Activated naive CD4-positive, alpha-beta T cell treated with anti-CD3 and anti-CD28 coated beads, Interleukin-2, amount 50 U/mL, for 24 hours (primary cell): ENCODE measurements around the gene BANK1.
"Not testable (repeated sequence)": the region's sequence is repeated elsewhere in the genome, so short reads cannot be mapped to it uniquely, and the experiment has no call there.

Experiments
- H3K27ac Mint-ChIP-seq: one replicate; pipeline ENCODE4 v1.8.0; 2021; ENCODE audit warnings: mild to moderate bottlenecking, mixed read lengths
- H3K27me3 Mint-ChIP-seq: one replicate; pipeline ENCODE4 v1.8.0; 2021; ENCODE audit warnings: mixed read lengths
- H3K36me3 Mint-ChIP-seq: one replicate; pipeline ENCODE4 v1.8.0; 2021; ENCODE audit warnings: mixed read lengths
- H3K4me1 Mint-ChIP-seq: one replicate; pipeline ENCODE4 v1.8.0; 2021; ENCODE audit warnings: mixed read lengths
- H3K4me3 Mint-ChIP-seq: one replicate; pipeline ENCODE4 v1.8.0; 2021; ENCODE audit warnings: mild to moderate bottlenecking, mixed read lengths
- H3K9me3 Mint-ChIP-seq: one replicate; pipeline ENCODE4 v1.8.0; 2021; ENCODE audit warnings: mixed read lengths

Gene BANK1

DNA sequence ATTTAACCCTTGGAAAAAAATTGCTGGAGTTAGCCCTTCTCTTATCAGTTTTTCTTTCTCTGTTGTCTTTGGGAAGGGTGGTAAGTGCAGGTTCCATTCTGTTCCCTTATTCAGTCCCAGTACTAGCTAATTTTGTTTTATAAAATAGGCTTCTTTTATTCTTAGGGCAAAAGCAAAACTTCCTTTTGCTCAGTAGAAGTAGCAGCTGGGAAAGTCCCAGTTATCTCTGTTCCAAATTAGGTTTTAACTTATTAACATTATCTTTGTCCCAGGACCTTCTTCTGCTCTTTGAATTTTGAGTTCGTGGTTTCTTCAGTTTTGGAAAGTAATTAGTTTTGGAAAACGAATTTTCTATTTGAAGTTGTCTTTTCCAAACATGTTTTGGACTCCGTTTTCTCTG lies 61.1 kb downstream of the BANK1 start:
- Mint-ChIP-seq H3K27me3 (no peaks in the 10 kb centered on the region), H3K36me3 (no peaks in the 10 kb centered on the region), H3K27ac (no peak overlapping the region), H3K4me1 (no peaks in the 10 kb centered on the region), H3K4me3 (no peak overlapping the region), H3K9me3 (no peaks in the 10 kb centered on the region)

DNA sequence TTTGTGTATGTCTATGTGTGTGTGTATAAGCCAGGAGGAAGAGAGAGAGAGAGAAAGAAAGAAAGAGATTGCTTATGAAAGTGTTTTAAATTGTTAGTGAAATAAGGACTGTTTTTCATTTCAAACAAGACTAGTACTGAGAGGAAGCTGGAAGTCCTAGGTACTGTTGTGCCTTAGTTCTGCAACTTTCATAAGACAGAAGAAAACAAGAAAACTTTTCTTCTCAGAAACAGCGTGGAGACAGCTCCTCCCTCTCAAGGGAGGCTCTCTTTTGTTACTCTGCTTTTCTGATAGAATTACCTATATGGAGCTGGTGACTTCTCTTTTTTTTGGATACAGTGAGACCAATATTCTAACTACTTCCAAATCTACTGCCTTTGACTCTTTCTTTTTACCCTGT lies 62.5 kb downstream of the BANK1 start:
- no peak overlapping the region for H3K27ac Mint-ChIP-seq
- H3K27me3 Mint-ChIP-seq, result no peaks in the 10 kb centered on the region
- H3K9me3 Mint-ChIP-seq, result no peaks in the 10 kb centered on the region
- H3K4me1 Mint-ChIP-seq, result no peaks in the 10 kb centered on the region
- no peaks in the 10 kb centered on the region for H3K36me3 Mint-ChIP-seq
- no peak overlapping the region for H3K4me3 Mint-ChIP-seq

DNA sequence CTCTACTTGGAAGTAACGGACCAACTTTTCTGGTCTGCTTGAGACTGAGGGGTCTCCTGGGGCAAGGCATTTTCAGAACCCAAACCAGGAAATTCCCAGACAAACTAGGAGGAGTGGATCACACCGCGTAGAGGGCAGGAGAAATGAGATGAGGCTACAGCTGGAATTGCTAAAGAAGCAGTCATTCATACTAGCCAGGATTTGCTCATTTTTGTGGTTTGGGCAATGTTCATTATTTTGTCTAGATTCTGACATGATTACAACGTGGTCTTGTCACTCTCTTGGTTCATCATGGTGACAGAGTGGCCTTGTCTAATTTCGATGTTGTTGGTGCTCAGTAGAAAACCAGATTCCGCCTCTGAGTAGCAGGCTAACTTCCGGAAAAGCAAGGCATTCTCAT lies 63.2 kb downstream of the BANK1 start:
- Mint-ChIP-seq H3K4me1 (no peaks in the 10 kb centered on the region), H3K36me3 (no peaks in the 10 kb centered on the region), H3K4me3 (no peak overlapping the region), H3K27ac (no peak overlapping the region), H3K9me3 (no peaks in the 10 kb centered on the region), H3K27me3 (no peaks in the 10 kb centered on the region)

DNA sequence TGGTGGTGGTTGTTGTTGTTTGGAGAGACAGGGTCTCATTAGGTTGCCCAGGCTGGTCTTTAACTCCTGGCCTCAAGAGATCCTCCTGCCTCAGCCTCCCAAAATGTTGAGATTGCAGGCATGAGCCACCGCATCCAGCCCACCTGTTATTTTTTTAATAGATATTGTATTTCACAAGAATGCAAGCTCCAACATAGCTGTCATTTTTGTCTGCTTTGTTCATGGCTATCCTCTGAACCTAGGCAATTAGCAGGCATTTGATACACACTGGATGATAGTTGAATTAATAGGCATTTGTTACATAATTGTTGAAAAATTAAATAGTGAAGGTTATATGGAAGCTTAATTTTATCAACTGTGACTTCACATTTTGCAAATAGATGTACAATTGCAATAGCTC lies 64.7 kb downstream of the BANK1 start:
- no peaks in the 10 kb centered on the region for H3K27me3 Mint-ChIP-seq
- H3K9me3 Mint-ChIP-seq, result no peaks in the 10 kb centered on the region
- no peaks in the 10 kb centered on the region for H3K36me3 Mint-ChIP-seq
- H3K4me3 Mint-ChIP-seq, result no peak overlapping the region
- no peak overlapping the region for H3K27ac Mint-ChIP-seq
- H3K4me1 Mint-ChIP-seq, result no peaks in the 10 kb centered on the region

DNA sequence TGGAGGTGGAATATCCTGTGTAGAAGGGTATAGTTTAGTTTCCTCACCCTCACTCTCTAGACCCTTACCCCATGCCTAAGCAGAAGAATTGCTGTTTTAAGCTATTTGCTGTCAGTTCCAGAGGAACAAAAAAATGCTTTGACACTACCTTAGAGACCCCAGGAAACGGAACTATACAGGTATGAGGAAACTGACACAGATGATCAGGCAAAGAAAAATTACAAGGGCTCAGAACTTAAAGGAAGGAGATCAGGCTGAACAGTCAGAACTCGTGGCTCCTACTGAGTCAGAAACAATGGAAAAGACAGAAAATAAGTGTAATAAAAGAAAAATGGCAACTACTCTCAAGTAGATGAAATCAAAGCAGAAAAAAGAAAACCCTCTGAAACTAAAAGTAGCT lies 65.6 kb downstream of the BANK1 start:
- H3K36me3 Mint-ChIP-seq, result no peaks in the 10 kb centered on the region
- no peaks in the 10 kb centered on the region for H3K9me3 Mint-ChIP-seq
- H3K4me1 Mint-ChIP-seq, result no peaks in the 10 kb centered on the region
- no peak overlapping the region for H3K27ac Mint-ChIP-seq
- H3K4me3 Mint-ChIP-seq, result no peak overlapping the region
- H3K27me3 Mint-ChIP-seq, result no peaks in the 10 kb centered on the region

DNA sequence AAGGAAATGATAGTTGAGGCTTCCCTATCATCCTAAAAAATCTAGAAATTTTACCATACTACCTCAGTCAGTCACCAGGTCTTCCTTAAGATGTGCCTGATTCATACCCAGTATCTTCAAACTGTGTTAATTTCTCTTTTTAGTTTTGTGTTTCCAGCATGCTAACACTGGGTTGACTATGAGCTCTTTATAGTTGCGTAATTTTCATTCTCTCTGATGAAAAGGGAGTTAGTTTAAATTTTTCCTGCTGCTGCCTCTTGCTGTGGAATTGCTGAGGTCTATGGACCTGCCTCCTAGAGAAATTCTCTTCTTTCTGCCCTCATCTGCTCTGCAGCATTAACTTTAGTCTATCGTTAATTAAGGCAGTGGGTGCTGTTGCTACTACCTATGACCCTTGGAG lies 66.6 kb downstream of the BANK1 start:
- Mint-ChIP-seq H3K27ac (no peak overlapping the region), H3K36me3 (no peaks in the 10 kb centered on the region), H3K4me1 (no peaks in the 10 kb centered on the region), H3K9me3 (no peaks in the 10 kb centered on the region), H3K27me3 (peaks cover 2% of the 10 kb centered on the region), H3K4me3 (no peak overlapping the region)

DNA sequence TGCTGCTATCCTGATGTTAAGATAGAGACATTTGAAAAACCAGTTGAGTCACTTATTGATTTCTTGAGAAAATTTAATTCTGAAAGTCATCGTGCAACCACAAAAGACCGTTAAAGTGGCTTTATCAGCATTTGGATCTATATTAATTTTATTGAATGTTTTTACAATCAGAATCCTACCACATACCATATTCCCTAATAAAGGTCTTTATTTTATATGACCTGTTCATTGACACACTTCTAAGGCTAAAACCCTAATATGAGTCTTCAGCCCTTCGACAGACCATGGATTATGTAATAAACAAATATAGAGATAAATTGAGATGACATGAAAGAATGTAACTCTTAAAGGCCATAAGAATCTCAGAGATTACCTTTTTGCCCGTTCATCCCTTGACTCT lies 68.1 kb downstream of the BANK1 start:
- H3K4me1 Mint-ChIP-seq, result no peaks in the 10 kb centered on the region
- H3K27me3 Mint-ChIP-seq, result peaks cover 3% of the 10 kb centered on the region
- no peak overlapping the region for H3K27ac Mint-ChIP-seq
- no peak overlapping the region for H3K4me3 Mint-ChIP-seq
- H3K36me3 Mint-ChIP-seq, result no peaks in the 10 kb centered on the region
- no peaks in the 10 kb centered on the region for H3K9me3 Mint-ChIP-seq

DNA sequence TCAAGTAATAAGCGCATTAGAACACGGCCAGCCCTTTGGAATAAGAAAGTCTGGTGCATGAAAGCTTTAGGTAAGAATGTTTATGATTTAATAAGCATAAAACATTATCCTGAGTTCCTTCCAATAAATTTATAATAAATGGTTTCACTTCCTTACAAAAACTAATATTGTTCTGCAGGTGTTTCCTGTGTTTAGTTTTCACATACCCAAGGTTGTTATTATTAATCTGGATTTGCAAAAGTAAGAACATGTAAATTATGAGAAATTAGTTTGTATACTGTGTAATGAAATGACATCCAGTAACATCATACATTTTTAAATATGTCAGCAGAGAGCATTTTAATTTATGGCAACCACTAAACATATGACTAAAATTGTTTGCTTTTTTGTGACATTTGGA lies 72.1 kb downstream of the BANK1 start:
- peaks cover 4% of the 10 kb centered on the region for H3K27me3 Mint-ChIP-seq
- no peaks in the 10 kb centered on the region for H3K4me1 Mint-ChIP-seq
- no peaks in the 10 kb centered on the region for H3K36me3 Mint-ChIP-seq
- H3K4me3 Mint-ChIP-seq, result no peak overlapping the region
- H3K9me3 Mint-ChIP-seq, result no peaks in the 10 kb centered on the region
- no peak overlapping the region for H3K27ac Mint-ChIP-seq

DNA sequence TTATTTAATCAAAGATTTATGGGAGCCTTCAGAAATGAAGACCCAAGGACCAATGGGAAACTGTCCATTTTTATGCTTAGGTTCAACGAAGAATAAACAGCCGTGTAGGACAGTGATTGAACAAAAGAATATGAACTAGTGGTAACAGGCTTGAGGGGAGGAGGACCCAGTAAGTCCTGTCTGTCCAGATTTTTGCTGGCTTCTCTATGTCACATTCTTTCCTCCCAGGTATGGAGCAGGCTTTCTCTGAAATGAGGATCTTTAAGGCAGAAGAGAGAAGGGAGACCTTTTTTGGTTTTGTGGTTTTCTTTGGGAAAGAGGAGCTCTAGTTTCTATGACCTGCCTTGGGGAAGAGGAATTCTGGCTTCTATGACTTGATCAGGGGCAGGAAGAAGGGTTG lies 74.1 kb downstream of the BANK1 start:
- Mint-ChIP-seq H3K36me3 (no peaks in the 10 kb centered on the region), H3K9me3 (no peaks in the 10 kb centered on the region), H3K4me1 (no peaks in the 10 kb centered on the region), H3K27ac (no peak overlapping the region), H3K4me3 (no peak overlapping the region), H3K27me3 (peaks cover 4% of the 10 kb centered on the region)

DNA sequence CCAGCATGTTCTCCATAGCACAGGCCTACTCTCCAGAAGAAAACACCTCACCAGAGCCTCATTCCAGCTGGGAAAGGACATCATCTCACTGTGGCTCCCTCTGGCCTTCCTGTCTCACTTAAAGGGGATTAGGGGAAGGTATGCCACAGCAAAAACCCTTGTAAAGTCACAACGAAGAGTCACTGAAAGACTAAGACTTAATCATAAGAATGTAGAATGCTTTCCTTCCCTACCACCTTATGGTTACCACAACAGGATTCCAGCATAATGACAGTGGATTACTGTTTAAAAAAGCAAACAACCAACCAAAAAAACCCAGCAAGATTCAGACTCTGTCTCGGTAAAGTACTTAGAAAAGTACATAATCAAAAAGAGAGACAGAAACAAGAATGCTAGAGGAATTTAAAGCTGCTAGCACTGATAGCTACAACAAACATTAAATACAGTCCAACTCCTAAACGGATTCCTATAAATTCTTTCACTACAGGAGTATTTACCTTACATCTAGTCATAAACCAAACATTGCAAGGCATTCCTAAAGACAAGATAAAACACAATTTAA lies 75.1 kb downstream of the BANK1 start:
- Mint-ChIP-seq H3K4me1 (no peaks in the 10 kb centered on the region), H3K9me3 (no peaks in the 10 kb centered on the region), H3K27ac (peak overlapping the region; percentile 44), H3K4me3 (no peak overlapping the region), H3K36me3 (no peaks in the 10 kb centered on the region), H3K27me3 (peaks cover 4% of the 10 kb centered on the region)

DNA sequence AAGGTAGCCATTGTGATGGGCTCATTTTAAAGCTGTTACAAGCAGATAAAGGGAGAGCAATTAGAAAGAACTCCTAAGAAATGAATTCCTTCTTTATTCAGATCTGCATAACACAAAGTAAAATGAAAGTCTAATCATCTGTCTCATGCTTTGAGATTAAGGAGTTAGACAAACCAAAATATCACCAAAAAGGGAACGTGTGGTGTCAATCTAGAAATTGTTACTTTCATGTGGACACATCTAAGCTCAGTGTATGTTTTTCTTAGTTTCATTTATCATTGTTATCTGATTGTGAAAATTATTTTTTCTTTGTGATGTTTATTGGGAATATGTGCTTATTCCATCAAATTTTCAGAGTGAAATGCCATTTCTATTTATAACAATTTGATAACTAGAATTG lies 80.3 kb downstream of the BANK1 start:
- Mint-ChIP-seq H3K27ac (peak overlapping the region; percentile 23), H3K9me3 (no peaks in the 10 kb centered on the region), H3K4me1 (no peaks in the 10 kb centered on the region), H3K27me3 (peaks cover 5% of the 10 kb centered on the region), H3K4me3 (no peak overlapping the region), H3K36me3 (no peaks in the 10 kb centered on the region)

DNA sequence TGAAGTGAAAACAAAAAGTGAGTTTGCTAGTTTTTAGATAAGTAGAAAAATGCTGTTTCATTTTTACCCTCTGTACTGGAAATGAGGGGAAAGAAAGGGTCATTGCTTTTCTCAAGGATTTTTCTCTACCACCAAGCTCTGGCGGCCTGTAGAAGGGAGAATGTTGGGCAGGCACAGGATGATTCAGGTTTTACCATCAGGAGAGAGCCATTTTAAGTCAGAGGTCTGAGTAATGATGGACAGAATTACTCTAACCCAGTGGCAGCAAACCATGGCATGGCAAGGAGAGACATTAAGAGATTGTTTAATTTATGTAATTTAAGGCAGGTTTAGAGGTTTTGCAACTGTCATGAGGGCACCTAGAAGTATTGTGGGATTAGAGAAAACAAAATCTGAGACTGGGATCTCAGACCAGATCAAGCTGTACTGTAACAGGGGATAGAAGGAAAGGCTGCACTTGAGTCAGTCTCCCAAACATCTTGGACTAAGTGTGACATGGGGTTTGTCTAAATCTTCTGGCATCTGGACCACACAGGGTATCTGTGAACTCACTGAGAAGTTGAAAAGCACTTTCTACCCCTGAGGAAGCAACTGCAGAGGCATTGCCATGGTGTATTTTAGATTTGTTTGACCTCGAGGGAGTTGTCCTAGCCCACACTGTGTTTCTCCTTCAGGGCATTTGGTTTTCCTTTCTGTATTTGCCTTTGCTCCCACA lies 81.6 kb downstream of the BANK1 start:
- Mint-ChIP-seq H3K4me3 (no peak overlapping the region), H3K9me3 (no peaks in the 10 kb centered on the region), H3K27ac (no peak overlapping the region), H3K36me3 (no peaks in the 10 kb centered on the region), H3K4me1 (no peaks in the 10 kb centered on the region), H3K27me3 (peaks cover 8% of the 10 kb centered on the region)

DNA sequence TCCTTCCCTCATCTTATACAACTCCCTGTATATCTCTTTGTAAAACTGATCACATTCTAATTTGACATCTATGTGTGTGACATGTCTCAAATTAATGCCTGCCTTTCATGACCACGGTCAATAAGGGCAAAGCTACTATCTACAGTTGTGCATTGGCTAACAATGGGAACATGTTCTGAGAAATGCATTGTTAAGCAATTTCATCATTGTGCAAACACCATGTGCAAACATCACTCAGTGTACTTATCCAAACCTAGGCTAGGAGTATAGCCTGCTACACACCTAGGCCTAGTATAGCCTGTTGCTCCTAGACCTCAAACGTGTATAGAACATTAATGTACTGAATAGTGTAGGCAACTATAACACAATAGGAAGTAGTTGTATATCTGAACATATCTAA lies 95.0 kb downstream of the BANK1 start:
- Mint-ChIP-seq H3K4me1 (no peaks in the 10 kb centered on the region), H3K27ac (no peak overlapping the region), H3K4me3 (no peak overlapping the region), H3K9me3 (peaks cover 7% of the 10 kb centered on the region), H3K27me3 (no peaks in the 10 kb centered on the region), H3K36me3 (no peaks in the 10 kb centered on the region)

DNA sequence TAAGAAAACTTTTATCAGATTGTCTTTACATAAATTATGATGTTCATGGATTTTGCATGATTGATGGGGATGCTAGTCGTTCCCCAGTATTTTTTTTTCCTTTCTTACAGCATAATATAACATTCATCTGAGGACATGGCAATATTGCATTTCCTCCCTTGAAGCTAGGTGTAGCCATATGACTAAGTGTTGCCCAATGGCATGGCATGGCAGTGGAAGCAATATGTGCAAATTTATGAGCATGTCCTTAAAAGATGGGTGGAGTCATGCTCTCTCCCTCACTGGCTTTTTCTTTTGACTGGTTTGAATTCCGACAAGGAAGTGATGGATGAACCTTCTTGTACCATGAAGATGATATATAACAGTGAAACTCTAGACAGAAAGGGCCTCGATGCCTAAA lies 96.3 kb downstream of the BANK1 start:
- Mint-ChIP-seq H3K36me3 (no peaks in the 10 kb centered on the region), H3K27ac (no peak overlapping the region), H3K27me3 (no peaks in the 10 kb centered on the region), H3K4me3 (no peak overlapping the region), H3K9me3 (peaks cover 14% of the 10 kb centered on the region), H3K4me1 (no peaks in the 10 kb centered on the region)

DNA sequence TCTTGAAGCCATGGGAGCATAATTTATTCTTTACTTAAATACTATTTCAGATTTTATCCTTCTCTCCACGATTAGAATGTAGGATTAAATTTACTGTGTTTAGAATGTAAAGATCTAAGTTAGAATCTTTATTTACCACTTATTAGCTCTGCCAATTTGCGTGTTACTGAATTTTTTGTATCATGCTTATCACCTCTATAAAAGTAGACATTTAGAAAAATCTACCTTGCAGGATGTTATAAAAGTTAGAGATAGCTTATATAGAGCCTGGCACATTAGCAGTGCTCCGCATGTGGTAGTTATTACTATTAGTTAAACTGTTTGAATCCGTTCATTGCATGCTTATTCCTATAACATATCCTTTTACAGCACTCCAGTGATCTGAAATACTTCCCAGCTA lies 97.9 kb downstream of the BANK1 start:
- no peak overlapping the region for H3K4me3 Mint-ChIP-seq
- H3K9me3 Mint-ChIP-seq, result peaks cover 14% of the 10 kb centered on the region
- H3K27ac Mint-ChIP-seq, result no peak overlapping the region
- no peaks in the 10 kb centered on the region for H3K4me1 Mint-ChIP-seq
- H3K36me3 Mint-ChIP-seq, result no peaks in the 10 kb centered on the region
- H3K27me3 Mint-ChIP-seq, result no peaks in the 10 kb centered on the region

DNA sequence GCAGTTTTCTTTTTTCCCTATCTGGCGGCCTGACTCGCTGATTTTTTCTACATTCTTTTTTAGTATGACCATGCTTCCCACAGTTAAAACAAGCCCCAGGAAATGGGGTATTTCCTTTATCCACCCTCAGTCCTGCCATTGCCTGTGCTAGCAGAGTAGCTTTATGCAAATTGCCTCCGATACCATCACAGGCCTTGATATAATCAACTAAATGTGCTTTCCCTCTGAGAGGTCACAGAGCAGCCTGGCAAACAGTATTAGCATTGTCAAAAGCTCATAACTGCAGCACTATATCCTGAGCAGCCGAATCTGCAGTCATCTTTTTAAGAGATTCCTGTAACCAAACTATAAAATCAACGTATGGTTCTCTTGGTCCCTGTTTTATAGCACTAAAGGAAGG lies 115.0 kb downstream of the BANK1 start:
- not testable (repeated sequence) for H3K9me3 Mint-ChIP-seq, H3K27ac Mint-ChIP-seq, H3K4me1 Mint-ChIP-seq, H3K27me3 Mint-ChIP-seq, H3K4me3 Mint-ChIP-seq, H3K36me3 Mint-ChIP-seq

DNA sequence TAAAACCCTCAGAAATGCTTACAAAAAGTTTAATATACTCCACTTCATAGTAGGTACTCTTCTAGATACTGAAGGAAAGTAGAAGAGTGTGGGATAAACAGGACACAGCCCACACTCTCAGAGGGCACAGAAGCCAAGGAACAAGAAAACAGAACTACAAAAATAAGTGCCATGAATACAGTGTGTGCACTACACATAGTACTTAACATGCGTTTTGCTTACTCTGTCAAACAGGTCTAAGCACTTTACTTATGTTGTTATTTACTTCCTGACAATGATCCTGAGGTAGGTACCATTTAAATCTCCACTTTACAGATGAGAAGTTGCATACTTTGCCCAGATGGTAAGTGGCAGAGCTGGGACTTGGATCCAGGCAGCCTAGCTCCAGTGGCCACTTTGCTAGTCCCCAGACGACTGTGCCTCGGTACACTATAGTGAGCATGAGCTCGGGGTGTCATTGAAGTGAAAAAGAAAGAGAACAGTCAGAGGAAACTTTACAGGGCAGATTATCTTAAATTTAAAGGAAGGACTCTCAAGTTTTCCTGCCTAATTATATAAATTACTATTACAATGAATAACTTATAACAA lies 120.3 kb downstream of the BANK1 start:
- Mint-ChIP-seq H3K36me3 (no peaks in the 10 kb centered on the region), H3K9me3 (no peaks in the 10 kb centered on the region), H3K27me3 (peaks cover 2% of the 10 kb centered on the region), H3K4me1 (no peaks in the 10 kb centered on the region), H3K4me3 (no peak overlapping the region), H3K27ac (no peak overlapping the region)
